ENCODE results near the gene FAAP100.

FAAP100 gene

DNA sequence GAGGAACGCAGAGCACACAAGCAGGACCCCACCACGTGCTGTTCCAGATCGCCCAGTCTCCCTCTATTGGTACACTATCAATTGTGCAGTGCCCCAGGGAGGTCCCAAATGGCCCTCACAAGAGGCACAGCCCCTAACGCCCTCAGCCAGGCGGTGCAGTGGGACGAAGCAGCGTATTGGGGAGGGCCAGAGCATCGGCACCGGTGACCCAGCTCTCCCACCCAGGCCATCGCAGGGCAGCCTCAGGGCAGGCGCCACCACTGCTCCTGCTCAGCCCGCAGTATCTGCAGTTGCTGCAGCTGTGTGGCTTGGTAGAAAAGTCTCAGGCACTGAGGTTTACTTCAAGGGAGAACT lies 5.9 kb upstream of the FAAP100 start:
- H3K9me3 ChIP-seq (ENCODE audit: insufficient read depth, low read depth, low read length), result no peaks in the 10 kb centered on the region
- H2AFZ ChIP-seq (ENCODE audit: low read length), result no peak overlapping the region
- 0 out of 2 replicates have a peak, but pooled peaks cover 4% of the 10 kb centered on the region for H3F3A ChIP-seq (ENCODE audit: low read depth)
- peaks cover 57% of the 10 kb centered on the region; the same call in 1 of the 2 replicates for H3K36me3 ChIP-seq (ENCODE audit: insufficient read depth, low read length)
- H3K4me2 ChIP-seq (ENCODE audit: low read depth, low read length, poor library complexity, severe bottlenecking), result no peak overlapping the region
- no peaks in the 10 kb centered on the region for H3K79me2 ChIP-seq (ENCODE audit: insufficient read depth, low read length)
- H3K4me1 ChIP-seq (ENCODE audit: insufficient read depth, low read length, poor library complexity, severe bottlenecking), result peaks cover 11% of the 10 kb centered on the region
- H3K4me3 ChIP-seq (ENCODE audit: low read length, poor library complexity, severe bottlenecking), result no peak overlapping the region
- no peaks in the 10 kb centered on the region for H3K9me2 ChIP-seq (replicated peaks; ENCODE audit: low read depth, low read length)
- H4K20me1 ChIP-seq (ENCODE audit: insufficient read depth, low read length, poor library complexity, severe bottlenecking), result no peaks in the 10 kb centered on the region
- no peak overlapping the region for H3K9ac ChIP-seq (ENCODE audit: low read depth, low read length, poor library complexity, severe bottlenecking)
- H3K27me3 ChIP-seq (ENCODE audit: insufficient read depth, low read length, poor library complexity, severe bottlenecking), result no peaks in the 10 kb centered on the region
- TF ChIP-seq, protein P1, sequence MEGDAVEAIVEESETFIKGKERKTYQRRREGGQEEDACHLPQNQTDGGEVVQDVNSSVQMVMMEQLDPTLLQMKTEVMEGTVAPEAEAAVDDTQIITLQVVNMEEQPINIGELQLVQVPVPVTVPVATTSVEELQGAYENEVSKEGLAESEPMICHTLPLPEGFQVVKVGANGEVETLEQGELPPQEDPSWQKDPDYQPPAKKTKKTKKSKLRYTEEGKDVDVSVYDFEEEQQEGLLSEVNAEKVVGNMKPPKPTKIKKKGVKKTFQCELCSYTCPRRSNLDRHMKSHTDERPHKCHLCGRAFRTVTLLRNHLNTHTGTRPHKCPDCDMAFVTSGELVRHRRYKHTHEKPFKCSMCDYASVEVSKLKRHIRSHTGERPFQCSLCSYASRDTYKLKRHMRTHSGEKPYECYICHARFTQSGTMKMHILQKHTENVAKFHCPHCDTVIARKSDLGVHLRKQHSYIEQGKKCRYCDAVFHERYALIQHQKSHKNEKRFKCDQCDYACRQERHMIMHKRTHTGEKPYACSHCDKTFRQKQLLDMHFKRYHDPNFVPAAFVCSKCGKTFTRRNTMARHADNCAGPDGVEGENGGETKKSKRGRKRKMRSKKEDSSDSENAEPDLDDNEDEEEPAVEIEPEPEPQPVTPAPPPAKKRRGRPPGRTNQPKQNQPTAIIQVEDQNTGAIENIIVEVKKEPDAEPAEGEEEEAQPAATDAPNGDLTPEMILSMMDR (conservative IDR thresholded peaks at IDR 0.05; ENCODE audit: low read length), result no peak
- no peak for TF ChIP-seq EZH2phosphoT487 (IDR thresholded peaks at IDR 0.05; ENCODE audit: borderline replicate concordance)

DNA sequence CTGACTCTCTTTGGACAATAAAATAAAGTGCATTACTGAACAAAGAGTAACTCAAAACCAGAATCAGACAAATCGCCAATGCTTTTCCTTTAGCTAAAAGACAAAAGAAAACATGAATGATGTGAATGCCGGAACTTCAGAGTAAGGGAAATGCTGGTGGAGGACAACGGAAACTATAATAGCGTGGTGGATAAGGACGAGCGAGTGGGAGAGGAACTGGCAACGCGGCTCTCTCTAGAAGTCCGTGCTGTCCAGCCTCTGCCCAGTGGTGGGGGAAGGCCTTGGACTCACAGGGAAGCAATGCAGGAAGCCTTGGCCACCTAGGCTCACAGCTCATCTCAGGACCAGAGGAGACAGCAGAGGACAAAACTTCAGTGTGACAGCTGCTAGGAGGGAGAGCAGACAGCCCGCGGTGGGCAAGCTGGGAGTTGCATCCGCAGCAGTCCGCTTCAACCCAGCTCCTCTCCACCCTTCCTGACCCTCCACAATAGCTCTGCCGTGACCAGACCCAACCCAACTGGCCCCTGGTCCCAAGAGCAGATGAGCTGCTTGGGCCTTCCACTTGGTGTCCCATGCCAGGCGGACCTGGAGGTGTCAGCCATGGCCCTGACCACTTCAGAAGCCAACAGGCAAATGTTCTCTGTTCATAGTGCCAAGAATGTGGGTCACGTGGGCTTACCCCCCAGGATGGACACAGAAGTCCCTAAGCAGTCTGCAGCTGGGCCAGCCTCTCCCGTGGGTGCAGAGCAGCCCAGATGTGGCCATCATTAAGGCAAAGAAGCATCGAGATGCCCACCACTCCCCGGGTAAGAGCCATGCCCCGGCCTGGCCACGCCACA lies 5.3 kb upstream of the FAAP100 start:
- Histone ChIP-seq H2AFZ (ENCODE audit: low read length) (no peak overlapping the region), H3K79me2 (ENCODE audit: insufficient read depth, low read length) (no peaks in the 10 kb centered on the region), H4K20me1 (ENCODE audit: insufficient read depth, low read length, poor library complexity, severe bottlenecking) (peaks cover 3% of the 10 kb centered on the region), H3F3A (ENCODE audit: low read depth) (peaks cover 8% of the 10 kb centered on the region; the same call in 1 of the 2 replicates), H3K9me2 (replicated peaks; ENCODE audit: low read depth, low read length) (no peaks in the 10 kb centered on the region), H3K9ac (ENCODE audit: low read depth, low read length, poor library complexity, severe bottlenecking) (no peak overlapping the region), H3K9me3 (ENCODE audit: insufficient read depth, low read depth, low read length) (no peaks in the 10 kb centered on the region), H3K4me1 (ENCODE audit: insufficient read depth, low read length, poor library complexity, severe bottlenecking) (peaks cover 11% of the 10 kb centered on the region), H3K4me2 (ENCODE audit: low read depth, low read length, poor library complexity, severe bottlenecking) (no peak overlapping the region), H3K36me3 (ENCODE audit: insufficient read depth, low read length) (peaks cover 52% of the 10 kb centered on the region; the same call in 1 of the 2 replicates), H3K4me3 (ENCODE audit: low read length, poor library complexity, severe bottlenecking) (no peak overlapping the region), H3K27me3 (ENCODE audit: insufficient read depth, low read length, poor library complexity, severe bottlenecking) (no peaks in the 10 kb centered on the region)
- TF ChIP-seq EZH2phosphoT487 (IDR thresholded peaks at IDR 0.05; ENCODE audit: borderline replicate concordance), result no peak
- TF ChIP-seq, protein P1 (conservative IDR thresholded peaks at IDR 0.05; ENCODE audit: low read length), result no peak

DNA sequence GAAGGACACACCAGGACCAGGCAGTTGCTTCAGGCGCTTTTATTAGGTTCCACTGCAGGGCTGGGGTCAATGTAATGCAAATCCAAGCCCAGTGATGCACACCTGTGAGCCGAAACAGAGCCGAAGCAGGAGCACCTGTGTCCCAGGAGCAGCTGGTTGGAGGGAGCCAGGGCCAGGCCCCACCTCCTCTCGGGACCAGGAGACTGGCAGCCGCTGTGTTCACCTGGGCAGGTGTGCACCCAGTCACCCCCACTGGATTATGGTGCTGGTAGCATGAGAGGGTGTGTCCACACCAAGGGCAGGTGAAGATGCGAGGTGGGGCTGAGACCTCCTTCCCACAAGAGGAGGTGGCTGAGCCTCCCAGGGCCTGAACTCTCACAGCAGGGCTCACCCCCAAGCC lies 4.7 kb upstream of the FAAP100 start:
- no peak overlapping the region for H3K9ac ChIP-seq (ENCODE audit: low read depth, low read length, poor library complexity, severe bottlenecking)
- TF ChIP-seq EZH2phosphoT487 (IDR thresholded peaks at IDR 0.05; ENCODE audit: borderline replicate concordance), result no peak
- TF ChIP-seq, protein P1 (conservative IDR thresholded peaks at IDR 0.05; ENCODE audit: low read length), result no peak
- peaks cover 4% of the 10 kb centered on the region; the same call in 1 of the 2 replicates for H3K79me2 ChIP-seq (ENCODE audit: insufficient read depth, low read length)
- H3K4me1 ChIP-seq (ENCODE audit: insufficient read depth, low read length, poor library complexity, severe bottlenecking), result peaks cover 11% of the 10 kb centered on the region
- H4K20me1 ChIP-seq (ENCODE audit: insufficient read depth, low read length, poor library complexity, severe bottlenecking), result peaks cover 6% of the 10 kb centered on the region
- H3K36me3 ChIP-seq (ENCODE audit: insufficient read depth, low read length), result peaks cover 48% of the 10 kb centered on the region; the same call in 1 of the 2 replicates
- H3K27me3 ChIP-seq (ENCODE audit: insufficient read depth, low read length, poor library complexity, severe bottlenecking), result no peaks in the 10 kb centered on the region
- H3F3A ChIP-seq (ENCODE audit: low read depth), result peaks cover 10% of the 10 kb centered on the region; the same call in 1 of the 2 replicates
- no peak overlapping the region for H2AFZ ChIP-seq (ENCODE audit: low read length)
- H3K4me3 ChIP-seq (ENCODE audit: low read length, poor library complexity, severe bottlenecking), result no peak overlapping the region
- no peaks in the 10 kb centered on the region for H3K9me3 ChIP-seq (ENCODE audit: insufficient read depth, low read depth, low read length)
- no peak overlapping the region for H3K4me2 ChIP-seq (ENCODE audit: low read depth, low read length, poor library complexity, severe bottlenecking)
- H3K9me2 ChIP-seq (replicated peaks; ENCODE audit: low read depth, low read length), result no peaks in the 10 kb centered on the region

Measured in Loucy (cell line).